Nephron (organoid): ENCODE data around the gene SOX10.
"Not testable (repeated sequence)": the region's sequence is repeated elsewhere in the genome, so short reads cannot be mapped to it uniquely, and the experiment has no call there.

Source experiments
- H3K27ac Mint-ChIP-seq, 3 experiments: 2 replicates each; pipeline ENCODE4 v1.8.0; 2020; ENCODE audit warnings: mixed read lengths in 3 of 3, mild to moderate bottlenecking in 2 of 3, moderate library complexity in 1 of 3
- H3K27me3 Mint-ChIP-seq: 2 replicates; pipeline ENCODE4 v1.8.0; 2021; ENCODE audit warnings: low read depth, mild to moderate bottlenecking, moderate library complexity, mixed read lengths
- H3K36me3 Mint-ChIP-seq: 2 replicates; pipeline ENCODE4 v1.8.0; 2020; ENCODE audit warnings: low read depth, mixed read lengths
- H3K4me1 Mint-ChIP-seq: 2 replicates; pipeline ENCODE4 v1.8.0; 2020; ENCODE audit warnings: mixed read lengths
- H3K4me3 Mint-ChIP-seq, 3 experiments: 2 replicates each; pipeline ENCODE4 v1.8.0; 2020; ENCODE audit warnings: mild to moderate bottlenecking in 3 of 3, mixed read lengths in 3 of 3, moderate library complexity in 2 of 3
- H3K9me3 Mint-ChIP-seq: 2 replicates; pipeline ENCODE4 v1.8.0; 2020; ENCODE audit warnings: mixed read lengths
- CTCF ChIP-seq, 3 experiments: fragments of 200-600 bp; sonication (generic); IDR thresholded peaks; one replicate each; pipeline ENCODE4 v1.5.0; 2021; ENCODE audit warnings: antibody characterized with exemption in 3 of 3; ENCODE audit not compliant: unreplicated experiment in 3 of 3

Gene SOX10

GRCh38 chr22:37979782-37980181 lies 4.6 kb downstream of the SOX10 start:
- H3K4me3 Mint-ChIP-seq = no peak overlapping the region
- H3K9me3 Mint-ChIP-seq = no peaks in the 10 kb centered on the region
- H3K27ac Mint-ChIP-seq = no peak overlapping the region
- peaks cover 13% of the 10 kb centered on the region for H3K4me1 Mint-ChIP-seq
- no peak for TF ChIP-seq CTCF (IDR thresholded peaks at IDR 0.05; ENCODE audit: unreplicated experiment in 3 of 3)
- peaks cover 39% of the 10 kb centered on the region for H3K27me3 Mint-ChIP-seq
- H3K36me3 Mint-ChIP-seq = peaks cover 3% of the 10 kb centered on the region

- peaks cover 14% of the 10 kb centered on the region for H3K27me3 Mint-ChIP-seq
- no peaks in the 10 kb centered on the region for H3K9me3 Mint-ChIP-seq
- H3K27ac Mint-ChIP-seq = no peak overlapping the region
- H3K4me3 Mint-ChIP-seq = no peak overlapping the region
- no peak for TF ChIP-seq CTCF (IDR thresholded peaks at IDR 0.05; ENCODE audit: unreplicated experiment in 3 of 3)
- H3K4me1 Mint-ChIP-seq = peaks cover 26% of the 10 kb centered on the region
- H3K36me3 Mint-ChIP-seq = peaks cover 5% of the 10 kb centered on the region
Measured at GRCh38 chr22:37976547-37976946, 7.8 kb downstream of the SOX10 start.

GRCh38 chr22:37976022-37976421 lies 8.3 kb downstream of the SOX10 start:
- not testable (repeated sequence) for H3K36me3 Mint-ChIP-seq, H3K4me3 Mint-ChIP-seq, H3K27me3 Mint-ChIP-seq, H3K27ac Mint-ChIP-seq, H3K9me3 Mint-ChIP-seq
- peaks cover 31% of the 10 kb centered on the region for H3K4me1 Mint-ChIP-seq

- Mint-ChIP-seq H3K27me3 (no peaks in the 10 kb centered on the region), H3K4me1 (peaks cover 32% of the 10 kb centered on the region), H3K27ac (peak overlapping the region in 2 of 3 experiments; percentile 37 to 80), H3K9me3 (no peaks in the 10 kb centered on the region), H3K4me3 (no peak overlapping the region), H3K36me3 (peaks cover 5% of the 10 kb centered on the region)
- no peak for TF ChIP-seq CTCF (IDR thresholded peaks at IDR 0.05; ENCODE audit: unreplicated experiment in 3 of 3)
Measured at GRCh38 chr22:37975153-37975552, 9.2 kb downstream of the SOX10 start.

- Mint-ChIP-seq H3K27me3 (no peaks in the 10 kb centered on the region), H3K9me3 (no peaks in the 10 kb centered on the region), H3K27ac (no peak overlapping the region), H3K4me3 (no peak overlapping the region), H3K4me1 (peaks cover 32% of the 10 kb centered on the region), H3K36me3 (peaks cover 16% of the 10 kb centered on the region)
- no peak for TF ChIP-seq CTCF (IDR thresholded peaks at IDR 0.05; ENCODE audit: unreplicated experiment in 3 of 3)
Measured at GRCh38 chr22:37973271-37974170, 10.8 kb downstream of the SOX10 start.

- peak overlapping the region in 1 of 3 experiments; percentile 9 for H3K4me3 Mint-ChIP-seq
- TF ChIP-seq CTCF (IDR thresholded peaks at IDR 0.05; ENCODE audit: unreplicated experiment in 3 of 3) = no peak
Measured at GRCh38 chr22:37972527-37972926, 11.8 kb downstream of the SOX10 start.

More at GRCh38 chr22:37972527-37972926, 11.8 kb downstream of the SOX10 start:
- Mint-ChIP-seq H3K27me3 (no peaks in the 10 kb centered on the region), H3K36me3 (peaks cover 23% of the 10 kb centered on the region), H3K9me3 (no peaks in the 10 kb centered on the region), H3K4me1 (peaks cover 35% of the 10 kb centered on the region), H3K27ac (peak overlapping the region; percentile 35 to 64 (median 62))
